Hematopoietic multipotent progenitor cell treated with erythropoietin and hydrocortisone succinate and interleukin-3 and kit ligand, for 4 days (in vitro differentiated cells): Measurements from ENCODE around the gene ATP6V0C.

ENCODE experiments used
- DNase-seq: peaks from one replicate; pipeline ENCODE4 v3.0.0-alpha.2; 2015

Gene ATP6V0C

DNA sequence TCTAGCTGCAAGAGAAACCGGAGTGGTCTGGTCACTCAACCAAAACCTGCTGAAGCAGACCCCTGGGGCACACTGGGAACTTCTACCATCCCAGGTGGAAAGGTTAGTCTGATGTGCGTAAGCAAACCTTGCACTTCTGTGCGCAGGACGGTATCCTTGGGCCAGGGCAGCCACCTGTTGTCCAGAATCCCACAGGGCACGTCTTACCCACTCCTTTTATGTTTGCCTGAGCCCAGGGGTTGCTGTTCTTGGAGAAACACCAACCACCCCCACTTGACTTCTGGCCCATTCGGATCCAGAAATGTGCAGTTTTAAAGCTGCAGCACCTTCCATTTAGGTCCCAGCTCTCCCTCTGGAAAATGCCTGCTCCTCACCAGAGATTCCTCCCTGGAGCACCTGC, 20.1 kb upstream of the ATP6V0C start:
- DNase-seq = no peak

DNA sequence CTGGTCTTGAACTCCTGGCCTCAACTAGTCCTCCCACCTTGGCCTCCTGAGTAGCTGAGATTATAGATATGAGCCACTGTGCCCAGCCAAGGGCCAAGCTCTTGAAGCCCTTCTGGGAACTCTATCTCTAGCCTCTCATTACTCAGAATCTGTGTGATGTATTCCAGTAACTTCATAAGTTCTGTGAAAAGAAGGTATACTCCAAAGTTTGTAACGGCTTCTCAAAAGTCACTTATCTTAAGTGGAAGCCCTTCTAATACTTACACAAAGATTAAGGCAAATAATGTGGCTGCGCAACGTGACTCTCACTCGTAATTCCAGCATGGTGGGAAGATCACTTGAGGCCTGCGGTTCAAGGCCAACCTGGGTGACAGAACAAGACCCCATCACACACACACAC, 19.1 kb upstream of the ATP6V0C start:
- DNase-seq = no peak

DNA sequence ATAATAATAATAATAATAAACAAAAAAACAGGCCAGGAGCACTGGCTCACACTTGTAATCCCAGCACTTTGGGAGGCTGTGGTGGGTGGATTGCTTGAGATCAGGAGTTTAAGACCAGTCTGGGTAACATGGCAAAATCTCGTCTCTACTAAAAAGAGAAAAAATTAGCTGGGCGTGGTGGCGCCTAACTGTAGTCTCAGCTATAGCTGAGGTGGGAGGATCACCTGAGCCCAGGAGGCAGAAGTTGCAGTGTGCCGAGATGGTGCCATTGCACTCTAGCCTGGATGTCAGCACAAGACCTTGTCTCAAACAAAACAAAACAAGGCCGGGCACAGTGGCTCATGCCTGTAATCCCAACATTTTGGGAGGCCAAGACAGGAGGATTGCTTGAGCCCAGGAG, 18.7 kb upstream of the ATP6V0C start:
- no peak for DNase-seq

DNA sequence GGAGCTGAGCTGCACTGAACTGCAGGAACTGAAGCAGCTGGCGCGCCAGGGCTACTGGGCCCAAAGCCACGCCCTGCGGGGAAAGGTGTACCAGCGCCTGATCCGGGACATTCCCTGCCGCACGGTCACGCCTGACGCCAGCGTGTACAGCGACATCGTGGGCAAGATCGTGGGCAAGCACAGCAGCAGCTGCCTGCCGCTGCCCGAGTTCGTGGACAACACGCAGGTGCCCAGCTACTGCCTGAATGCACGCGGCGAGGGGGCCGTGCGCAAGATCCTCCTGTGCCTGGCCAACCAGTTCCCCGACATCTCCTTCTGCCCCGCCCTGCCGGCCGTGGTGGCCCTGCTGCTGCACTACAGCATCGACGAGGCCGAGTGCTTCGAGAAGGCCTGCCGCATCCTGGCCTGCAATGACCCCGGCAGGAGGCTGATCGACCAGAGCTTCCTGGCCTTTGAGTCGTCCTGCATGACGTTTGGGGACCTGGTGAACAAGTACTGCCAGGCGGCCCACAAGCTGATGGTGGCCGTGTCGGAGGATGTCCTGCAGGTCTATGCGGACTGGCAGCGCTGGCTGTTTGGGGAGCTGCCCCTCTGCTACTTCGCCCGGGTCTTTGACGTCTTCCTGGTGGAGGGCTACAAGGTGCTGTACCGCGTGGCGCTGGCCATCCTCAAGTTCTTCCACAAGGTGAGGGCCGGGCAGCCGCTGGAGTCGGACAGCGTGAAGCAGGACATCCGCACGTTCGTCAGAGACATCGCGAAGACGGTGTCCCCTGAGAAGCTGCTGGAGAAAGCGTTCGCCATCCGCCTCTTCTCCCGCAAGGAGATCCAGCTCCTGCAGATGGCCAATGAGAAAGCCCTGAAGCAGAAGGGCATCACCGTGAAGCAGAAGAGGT, 17.3 kb upstream of the ATP6V0C start:
- no peak for DNase-seq

DNA sequence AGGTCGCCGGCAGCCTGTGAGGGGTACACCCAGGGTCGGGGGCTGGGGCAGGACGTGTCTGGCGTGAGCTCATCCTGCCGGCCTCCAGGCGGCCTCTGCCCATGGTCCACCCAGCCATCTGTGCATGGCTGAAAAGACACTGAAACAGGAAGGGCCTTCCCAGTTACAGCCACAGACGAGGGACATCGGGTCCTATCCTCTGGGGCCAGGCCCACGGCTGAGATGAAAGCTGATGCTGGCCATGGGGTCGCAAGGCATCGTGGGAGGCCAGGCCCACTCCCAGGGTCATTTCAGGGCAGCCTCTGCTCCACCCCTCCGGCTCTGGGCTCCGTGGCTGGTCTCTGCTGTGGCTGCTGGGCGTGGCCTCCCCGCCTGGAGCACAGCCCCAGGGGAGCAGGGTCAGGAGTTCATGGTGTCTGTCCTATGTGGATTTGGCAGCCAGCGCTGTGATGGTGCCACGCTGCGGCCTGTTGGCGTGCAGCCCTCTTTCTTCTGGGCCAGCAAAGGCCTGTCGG, 16.6 kb upstream of the ATP6V0C start:
- no peak for DNase-seq

DNA sequence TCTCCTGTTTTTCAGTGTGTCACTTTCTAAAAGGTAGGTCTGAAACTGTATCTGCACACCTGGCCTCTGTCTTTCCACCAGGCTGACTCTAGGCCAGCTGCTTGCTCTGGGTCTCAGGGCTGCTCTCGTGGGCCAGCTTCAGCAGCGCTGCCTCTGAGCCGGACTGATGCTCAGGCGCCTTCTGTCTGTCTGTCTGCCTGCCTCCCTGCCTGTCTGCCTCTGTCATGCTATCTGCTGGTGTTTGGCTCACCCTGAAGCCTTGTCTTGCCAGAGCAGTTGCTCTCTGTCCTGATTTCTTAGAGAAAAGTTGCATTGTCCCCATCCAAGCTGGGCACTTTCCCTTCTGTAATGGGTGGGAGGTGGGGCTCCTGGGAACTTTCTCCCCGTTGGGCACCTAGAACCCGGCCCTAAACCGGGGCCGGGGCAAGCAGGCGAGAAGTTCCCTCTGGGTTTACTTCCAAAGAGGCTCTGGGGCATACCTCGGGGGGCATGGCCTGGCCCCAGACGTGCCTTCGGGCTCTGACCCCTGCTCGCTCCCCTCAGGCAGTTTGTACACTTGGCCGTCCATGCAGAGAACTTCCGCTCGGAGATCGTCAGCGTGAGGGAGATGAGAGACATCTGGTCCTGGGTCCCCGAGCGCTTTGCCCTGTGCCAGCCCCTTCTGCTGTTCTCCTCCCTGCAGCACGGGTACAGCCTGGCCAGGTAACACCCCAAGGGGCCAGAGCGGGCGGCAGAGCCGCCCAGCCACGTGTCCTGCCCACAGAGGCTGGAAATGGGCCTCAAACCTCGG, 15.9 kb upstream of the ATP6V0C start:
- DNase-seq = no peak

DNA sequence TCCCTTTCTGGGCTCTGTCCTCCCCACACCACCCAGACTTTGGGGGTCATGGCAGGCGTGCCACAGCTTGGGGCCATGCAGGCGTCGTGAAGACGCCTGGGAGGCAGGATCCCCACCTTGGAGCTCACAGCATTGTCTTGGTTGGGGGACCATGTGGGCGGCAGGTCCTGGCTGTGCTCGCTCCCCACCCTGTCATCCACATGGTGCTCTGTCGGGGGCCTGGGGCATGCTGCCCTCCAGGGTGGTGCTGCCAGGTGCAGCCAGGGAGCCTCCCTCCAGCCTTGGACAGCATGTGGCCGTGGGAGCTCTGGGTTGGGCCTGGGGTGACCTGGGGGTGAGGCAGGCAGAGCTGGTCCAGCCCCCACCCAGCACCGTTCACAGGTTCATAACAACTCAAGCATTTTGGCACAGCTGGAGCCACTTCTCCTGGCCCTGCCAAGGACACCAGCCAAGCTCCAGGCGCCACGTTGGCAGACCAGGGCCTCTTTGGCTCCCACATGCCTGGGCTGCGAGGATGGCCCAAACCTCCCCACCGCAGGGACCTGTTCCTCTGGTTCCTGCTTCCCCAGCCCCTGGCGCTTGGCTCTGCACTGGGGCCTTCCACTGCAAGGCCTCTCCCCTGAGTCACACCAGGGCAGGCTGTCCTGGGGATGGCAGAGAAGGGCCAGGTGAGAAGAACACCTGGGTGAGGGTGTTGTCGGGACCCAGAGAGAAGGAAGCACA, 15.1 kb upstream of the ATP6V0C start:
- DNase-seq = no peak

DNA sequence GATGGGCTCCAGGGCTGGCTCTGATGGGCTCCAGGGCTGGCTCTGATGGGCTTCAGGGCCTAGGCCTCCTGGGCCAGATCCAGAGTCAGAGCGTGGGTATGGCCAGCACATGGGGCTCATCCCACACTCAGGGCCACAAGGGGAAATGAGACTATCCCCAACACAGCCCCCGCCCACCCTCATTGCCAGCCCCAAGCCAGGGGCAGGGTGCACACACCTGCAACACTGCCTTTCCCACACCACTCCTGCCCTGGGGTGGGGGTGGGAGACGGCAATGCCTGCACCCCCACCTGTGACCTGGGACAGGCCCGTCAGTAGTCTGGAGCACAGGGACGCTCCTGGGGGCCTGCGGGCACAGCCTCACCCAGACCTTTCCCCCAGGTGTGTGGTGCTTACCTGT, 14.3 kb upstream of the ATP6V0C start:
- DNase-seq = no peak

DNA sequence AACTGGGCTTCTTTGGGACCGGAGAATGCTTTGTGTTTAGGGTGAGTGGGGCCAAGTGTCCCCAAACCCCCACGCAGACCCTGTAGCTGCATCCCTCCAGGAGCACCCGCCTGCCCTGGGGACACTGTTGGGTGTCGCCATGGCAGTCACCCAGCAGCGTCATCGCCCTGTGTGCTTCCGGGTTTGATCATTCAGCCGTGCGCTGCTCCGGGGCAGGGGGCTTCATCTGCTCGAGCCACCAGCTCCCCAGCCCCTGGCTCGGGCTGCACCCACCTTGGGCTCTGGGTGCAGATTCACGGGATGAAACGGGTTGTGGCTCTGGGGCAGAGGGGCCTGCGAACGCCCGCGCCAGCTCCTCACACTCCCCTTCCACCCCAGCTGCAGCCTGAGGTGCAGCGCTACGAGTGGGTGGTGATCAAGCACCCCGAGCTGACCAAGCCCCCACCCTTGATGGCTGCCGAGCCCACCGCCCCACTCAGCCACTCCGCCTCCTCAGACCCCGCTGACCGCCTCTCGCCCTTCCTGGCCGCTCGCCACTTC, 13.8 kb upstream of the ATP6V0C start:
- no peak for DNase-seq

DNA sequence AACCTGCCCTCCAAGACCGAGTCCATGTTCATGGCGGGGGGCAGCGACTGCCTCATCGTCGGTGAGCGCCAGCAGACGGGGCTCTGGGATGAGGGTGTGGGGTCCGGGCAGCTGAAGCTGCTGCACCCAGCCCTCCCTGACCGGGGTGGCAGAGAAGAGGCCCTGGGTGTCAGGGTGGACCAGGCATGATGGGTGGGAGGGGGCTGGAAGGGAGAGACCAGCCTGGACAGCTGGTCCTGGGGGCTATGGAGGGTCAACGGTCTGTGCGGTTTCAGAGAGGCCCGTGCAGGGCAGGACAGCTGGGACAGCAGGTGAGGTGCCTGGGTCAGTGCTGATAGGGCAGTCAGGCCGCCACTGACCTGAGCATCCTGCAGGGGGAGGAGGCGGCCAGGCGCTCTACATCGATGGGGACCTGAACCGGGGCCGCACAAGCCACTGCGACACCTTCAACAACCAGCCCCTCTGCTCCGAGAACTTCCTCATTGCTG, 13.3 kb upstream of the ATP6V0C start:
- no peak for DNase-seq

DNA sequence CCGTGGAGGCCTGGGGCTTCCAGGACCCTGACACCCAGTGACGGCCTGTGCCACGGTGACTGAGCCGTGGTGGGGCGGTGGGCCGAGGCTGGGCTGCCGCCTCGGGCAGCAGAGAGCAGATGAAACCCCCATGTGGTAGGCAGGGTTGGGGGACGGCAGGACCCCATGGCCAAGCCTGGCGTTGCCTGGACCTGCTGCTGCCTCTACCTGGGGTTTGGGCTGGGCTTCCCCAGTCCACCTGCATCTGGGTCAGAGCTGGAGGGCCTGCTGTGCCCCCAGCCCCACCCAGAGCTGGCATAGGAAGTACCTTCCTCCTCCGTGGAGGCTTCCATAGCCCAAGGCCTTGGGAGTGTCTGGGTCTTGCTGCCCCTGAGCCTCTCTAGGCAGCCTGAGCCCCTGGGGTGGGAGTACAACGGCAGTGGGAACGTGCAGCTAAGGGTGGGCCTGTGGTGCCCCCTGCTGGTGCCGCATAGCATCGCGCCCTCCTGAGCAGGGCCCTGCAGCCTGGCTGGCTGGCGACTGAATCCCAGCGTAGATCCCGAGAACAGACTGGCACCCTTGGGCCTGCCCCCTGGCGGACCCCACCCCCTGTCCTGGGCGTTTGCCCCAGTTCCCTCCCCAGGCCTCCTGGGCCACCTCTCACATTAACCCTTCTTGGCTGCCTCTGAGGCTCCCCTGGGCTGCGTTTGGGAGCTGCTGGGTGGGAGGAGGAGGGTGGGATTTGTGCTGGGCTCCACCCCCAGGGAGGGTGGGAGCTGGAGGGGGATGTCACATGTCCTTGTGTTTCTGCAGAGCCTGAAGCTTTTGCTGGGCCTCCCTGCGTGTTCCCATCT, 12.6 kb upstream of the ATP6V0C start:
- peak; percentile 92 for DNase-seq

DNA sequence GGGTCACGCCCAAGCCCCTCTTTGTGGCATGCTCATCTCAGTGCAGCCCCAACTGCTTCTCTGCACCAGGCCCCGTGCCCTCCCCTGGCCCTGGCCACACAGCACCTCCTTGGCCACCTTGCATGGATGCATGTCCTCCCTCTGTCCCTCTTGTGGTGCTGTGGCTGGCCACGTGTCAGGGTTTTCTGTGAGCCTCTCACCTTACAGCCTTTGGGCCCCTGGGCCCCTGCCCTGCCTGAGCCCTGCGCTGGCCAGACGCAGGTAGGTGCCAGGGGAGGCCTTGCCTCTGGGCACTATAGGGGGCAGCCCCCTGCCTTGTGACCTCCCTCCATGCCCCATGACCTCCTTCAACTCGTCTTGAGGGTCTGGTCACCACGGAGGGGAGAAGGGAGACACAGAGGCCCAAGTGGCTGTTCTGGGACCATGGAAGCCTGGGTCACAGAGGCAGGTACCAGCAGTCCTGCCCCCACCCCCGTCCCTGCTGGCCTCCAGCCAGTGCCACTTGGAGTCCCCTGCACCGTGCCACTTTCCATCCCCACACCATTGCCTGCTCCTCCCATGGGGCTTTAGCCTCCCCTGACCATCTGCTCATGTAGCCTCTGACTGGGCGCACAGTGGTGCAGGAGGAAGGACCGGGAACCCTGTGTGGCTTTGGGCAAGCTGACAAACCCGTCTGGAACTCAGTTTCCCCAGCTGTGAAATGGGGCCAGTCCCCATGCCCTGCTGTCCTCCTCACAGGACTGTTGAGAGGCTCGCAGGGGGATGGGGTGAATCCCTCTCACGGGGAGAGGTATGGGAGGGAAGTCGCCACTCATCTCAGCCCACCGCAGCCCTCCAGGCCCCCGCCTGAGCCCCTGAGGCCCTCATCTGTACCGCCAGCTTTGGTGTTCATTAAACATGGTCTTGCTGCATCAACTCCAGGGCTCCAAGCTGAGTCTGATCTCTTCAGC, 11.5 kb upstream of the ATP6V0C start:
- DNase-seq = no peak

DNA sequence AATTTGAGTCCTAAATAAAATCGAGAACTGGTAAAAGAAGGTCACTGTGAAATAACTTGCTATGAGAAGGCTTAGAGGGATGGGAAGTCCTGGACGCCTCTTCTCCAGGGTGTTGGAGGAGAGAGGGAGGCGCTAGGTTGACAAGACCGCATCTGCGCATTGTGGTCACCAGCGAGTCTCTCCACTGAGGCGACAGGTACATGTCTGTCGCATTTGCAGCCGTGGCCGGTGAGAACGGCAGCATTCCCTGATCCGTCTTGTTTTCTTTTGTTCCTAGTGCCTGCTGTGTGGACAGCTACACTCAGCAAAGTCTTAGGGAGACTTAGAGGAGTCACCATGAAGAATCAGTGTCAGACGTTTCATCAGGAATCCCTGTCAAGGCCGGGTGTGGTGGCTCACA, 8.1 kb upstream of the ATP6V0C start:
- DNase-seq = no peak

DNA sequence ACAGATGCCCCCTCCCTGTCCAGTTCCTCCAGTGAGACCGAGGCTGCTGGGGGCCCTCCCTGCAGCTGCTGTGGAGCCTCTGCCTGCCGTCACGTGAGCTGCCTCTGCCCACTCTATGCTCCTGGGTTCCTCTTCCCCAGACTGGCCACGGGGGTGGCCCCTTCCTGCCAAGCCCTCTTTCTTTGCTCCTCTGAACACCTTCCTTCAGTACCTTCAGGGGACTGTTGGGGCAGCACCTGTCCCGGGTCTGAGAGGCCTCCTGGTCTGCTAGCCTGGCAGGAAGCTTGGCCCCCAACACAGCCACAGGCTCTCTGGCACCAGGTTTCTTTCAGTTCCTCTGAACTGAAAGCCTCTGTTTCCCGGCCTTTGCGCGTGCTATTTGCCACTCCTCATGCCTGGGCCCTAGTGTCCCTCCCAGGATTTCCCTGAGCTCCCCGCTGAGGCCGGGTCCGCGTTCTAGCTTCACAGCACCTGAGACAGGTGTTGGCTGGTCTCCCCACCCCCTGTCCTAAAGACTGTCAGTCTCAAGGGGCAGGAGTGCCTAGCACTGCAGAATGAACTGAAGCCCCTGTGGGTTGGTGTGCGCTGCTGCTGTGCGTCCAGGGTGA, 6.6 kb upstream of the ATP6V0C start:
- DNase-seq = peak; percentile 75

DNA sequence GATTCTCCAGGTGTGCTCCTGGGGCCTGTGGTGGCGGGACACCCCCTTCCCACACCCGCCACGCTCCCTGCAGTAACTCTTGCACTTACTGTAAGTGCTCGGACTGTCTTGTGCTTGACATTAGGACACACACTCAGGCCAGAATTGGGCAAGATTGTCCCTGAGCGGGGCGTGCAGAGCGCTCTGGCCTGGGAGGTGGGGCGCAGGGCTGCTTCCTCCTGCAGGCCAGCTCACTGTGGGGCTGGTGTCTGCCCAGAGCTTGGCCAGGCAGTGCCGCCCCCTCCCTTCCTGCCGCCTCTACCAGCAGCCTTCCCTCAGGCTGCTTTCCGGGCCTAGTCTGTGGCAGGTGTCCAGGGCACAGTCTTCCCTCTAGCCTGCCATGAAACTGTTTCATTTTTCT, 6.1 kb upstream of the ATP6V0C start:
- peak; percentile 54 for DNase-seq

DNA sequence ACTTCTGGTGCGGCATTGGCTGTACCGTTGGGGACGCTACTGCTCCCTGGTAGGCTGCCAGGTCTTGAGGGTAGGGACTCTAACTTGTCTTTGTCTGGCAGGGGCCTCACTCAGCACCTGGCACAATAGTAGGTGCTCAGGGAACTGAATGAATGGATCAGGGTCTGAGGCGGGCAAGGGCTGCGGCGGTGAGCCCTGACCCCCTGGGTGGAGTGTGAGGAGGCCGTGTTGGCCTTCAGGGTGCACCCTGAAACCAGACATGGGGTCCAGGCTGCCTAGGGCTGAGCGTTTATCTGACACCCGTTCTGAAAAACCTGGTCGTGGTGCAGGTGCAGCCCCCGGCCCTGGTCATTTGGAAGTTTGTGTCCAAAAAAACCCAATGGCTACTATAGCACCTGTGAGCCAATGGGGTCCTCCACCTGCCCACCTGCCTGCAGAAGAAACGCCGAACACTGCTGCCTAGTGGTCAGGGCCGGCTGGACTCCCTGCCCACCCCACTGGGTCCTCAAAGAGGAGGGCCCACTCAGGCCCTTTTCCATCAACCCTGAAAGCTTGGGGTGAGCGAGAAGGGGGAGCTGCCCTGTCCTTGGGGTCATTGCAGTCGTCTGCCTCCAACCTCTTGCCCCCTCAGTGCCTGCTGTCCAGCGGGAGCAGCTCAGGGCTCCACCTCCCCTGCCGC, 4.9 kb upstream of the ATP6V0C start:
- DNase-seq = no peak

DNA sequence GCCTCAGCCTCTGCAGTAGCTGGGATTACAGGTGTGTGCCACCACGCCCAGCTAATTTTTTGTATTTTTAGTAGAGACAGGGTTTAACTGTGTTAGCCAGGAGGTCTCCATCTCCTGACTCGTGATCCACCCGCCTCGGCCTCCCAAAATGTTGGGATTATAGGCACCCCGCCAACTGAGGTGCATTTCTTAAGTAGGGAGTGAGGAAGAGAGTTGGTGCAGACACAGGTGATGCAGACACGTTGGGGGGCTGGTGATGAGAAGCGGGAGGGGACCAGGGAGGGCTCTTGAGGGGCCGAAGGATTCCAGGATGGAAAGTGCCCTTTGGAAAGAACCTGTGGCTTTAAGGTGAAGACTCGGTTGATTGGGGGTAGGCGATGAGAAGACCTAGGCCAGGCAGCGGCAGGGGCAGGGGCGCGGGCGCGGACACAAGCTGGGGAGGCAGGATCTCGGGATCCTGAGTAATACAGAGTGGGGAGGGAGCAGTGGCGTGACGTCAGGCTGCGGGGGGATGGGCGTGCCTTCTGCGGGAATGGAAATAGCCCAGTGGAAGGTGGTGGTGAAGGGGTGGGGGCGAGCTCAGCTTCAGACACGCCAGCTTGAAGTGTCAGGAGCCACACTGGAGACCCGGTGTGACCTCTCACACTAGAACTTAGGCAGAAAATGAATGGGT, 2.5 kb upstream of the ATP6V0C start:
- DNase-seq = no peak

DNA sequence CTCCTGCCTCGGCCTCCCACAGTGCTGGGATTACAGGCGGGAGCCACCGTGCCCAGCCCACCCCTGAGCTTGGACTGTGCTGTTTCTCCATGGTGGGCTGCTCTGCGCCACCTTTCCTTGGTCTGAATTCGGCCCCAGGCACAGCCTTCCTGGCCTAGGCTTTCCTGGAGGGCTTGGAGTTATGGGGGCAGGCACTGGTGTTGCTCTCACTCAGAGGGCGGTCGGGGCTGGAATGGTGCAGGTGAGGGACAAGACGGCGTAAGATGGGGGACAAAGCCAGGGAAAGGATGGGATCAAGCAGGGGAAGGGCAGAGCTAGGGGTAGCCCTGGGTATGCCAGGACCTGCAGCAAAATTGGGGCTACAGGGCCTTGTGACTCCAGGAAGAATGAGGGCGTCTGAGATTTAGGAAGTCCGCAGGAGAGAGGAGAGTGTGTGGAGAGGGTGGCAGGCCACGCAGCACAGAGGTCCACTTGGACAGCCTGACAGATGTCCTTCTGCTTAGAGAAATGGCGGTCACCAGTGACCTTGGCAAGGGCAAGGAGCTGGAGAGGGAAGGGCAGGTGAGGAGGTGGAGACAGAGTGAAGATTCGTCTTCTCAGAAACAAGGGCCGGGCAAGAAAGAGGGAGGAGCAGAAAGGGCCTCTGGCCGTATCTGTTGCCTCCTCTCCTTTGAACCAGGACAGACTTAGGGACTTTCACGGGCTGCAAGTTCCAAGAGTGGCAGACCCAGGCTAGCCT, 1.6 kb upstream of the ATP6V0C start:
- DNase-seq = no peak
